Panc1 (cell line): Measurements from ENCODE around the gene BRSK1. TPM values are rescaled to one million over a fixed set of nuclear protein-coding genes. Genes with fewer than 3 reads are reported as not detected.

Experiments
- ATAC-seq: fragments of 200-7000 bp; cut with Tn5 transposase; 2 replicates; pipeline ENCODE4 v1.9.1; 2020; ENCODE audit warnings: mild to moderate bottlenecking, moderate library complexity
- BruUV-seq: library from RNA; stranded (reverse); fragments of 400-500 nt; replicated peaks from 2 replicates; lab custom pipeline; 2021; lab: Mats Ljungman, UMichigan
- CTCF ChIA-PET: fragments of 300-600 bp; sonication (Branson Sonifier 250); formaldehyde crosslinking; loops from one replicate; lab custom pipeline; 2022; ENCODE audit warnings: antibody characterized with exemption; lab: Charles Lee
- POLR2A ChIA-PET: fragments of 300-600 bp; sonication (Branson Sonifier 250); formaldehyde crosslinking; loops from one replicate; lab custom pipeline; 2022; ENCODE audit warnings: antibody characterized with exemption; lab: Charles Lee
- DNase-seq: peaks from one replicate; pipeline ENCODE4 v3.0.0-alpha.2; 2010; ENCODE audit warnings: low read depth, low spot score
- H3K27ac ChIP-seq: 2 replicates; pipeline ENCODE4 v1.5.1; 2011; ENCODE audit warnings: mild to moderate bottlenecking, low read length, inconsistent platforms
- H3K27me3 ChIP-seq: fragments of 200-500 bp; sonication (Bioruptor generic); 2 replicates; pipeline ENCODE4 v1.6.0; 2014; ENCODE audit warnings: low read length, inconsistent platforms; ENCODE audit not compliant: control insufficient read depth, insufficient read depth
- H3K36me3 ChIP-seq: fragments of 200-500 bp; sonication (Bioruptor generic); 2 replicates; pipeline ENCODE4 v1.5.1; 2014; ENCODE audit warnings: inconsistent platforms, mild to moderate bottlenecking, low read length, moderate library complexity; ENCODE audit not compliant: control insufficient read depth, insufficient read depth
- H3K4me1 ChIP-seq: 2 replicates; pipeline ENCODE4 v1.5.1; 2011; ENCODE audit warnings: inconsistent platforms, mild to moderate bottlenecking, low read length, moderate library complexity; ENCODE audit not compliant: control insufficient read depth, insufficient read depth
- H3K4me3 ChIP-seq, 2 experiments: 2 replicates each; pipeline ENCODE4 v1.5.1; 2011 to 2012; ENCODE audit warnings: low read depth in 2 of 2, low read length in 2 of 2, mild to moderate bottlenecking in 2 of 2, inconsistent platforms in 1 of 2, moderate library complexity in 1 of 2
- H3K9me3 ChIP-seq: fragments of 200-500 bp; sonication (Bioruptor generic); 2 replicates; pipeline ENCODE4 v1.5.1; 2014; ENCODE audit warnings: low read depth, mild to moderate bottlenecking, inconsistent platforms, low read length, moderate library complexity; ENCODE audit not compliant: control insufficient read depth, insufficient read depth
- CTCF ChIP-seq: fragments of 450-650 bp; IDR thresholded peaks from 2 replicates; pipeline ENCODE4 v1.5.1; 2017; ENCODE audit warnings: mild to moderate bottlenecking
- POLR2AphosphoS5 ChIP-seq: IDR thresholded peaks from 2 replicates; pipeline ENCODE4 v1.6.1; 2012; ENCODE audit warnings: mild to moderate bottlenecking, low read depth, low read length, moderate library complexity
- REST ChIP-seq, 2 experiments: IDR thresholded peaks; 2 replicates each; pipeline ENCODE4 v1.6.1; 2011 to 2012; ENCODE audit warnings: low read depth in 2 of 2, control low read depth in 1 of 2, low read length in 1 of 2, mild to moderate bottlenecking in 1 of 2, moderate library complexity in 1 of 2; ENCODE audit not compliant: insufficient read depth in 1 of 2
- SIN3A ChIP-seq: IDR thresholded peaks from 2 replicates; pipeline ENCODE4 v1.6.1; 2012; ENCODE audit warnings: low read depth, mild to moderate bottlenecking, low read length, moderate library complexity, borderline replicate concordance; ENCODE audit not compliant: insufficient read depth
- TCF7L2 ChIP-seq: IDR thresholded peaks from 2 replicates; pipeline ENCODE4 v1.6.1; 2011; ENCODE audit warnings: mild to moderate bottlenecking, low read depth, low read length, inconsistent platforms
- in situ Hi-C: cut with HindIII; loops from 2 replicates; pipeline ENCODE4 v1.10.0; 2016; ENCODE audit warnings: low sequenced_read_pairs, low pct_unique_long_range_greater_than_20kb
- intact Hi-C: fragments of 100-400 bp; cut with micrococcal nuclease; formaldehyde crosslinking; loops from one replicate; pipeline ENCODE4 v1.10.0; 2022; ENCODE audit not compliant: unreplicated experiment
- total RNA-seq: library from RNA; stranded (reverse); gene quantifications from one replicate; pipeline ENCODE4 v1.2.1, GENCODE V29; 2021; ENCODE audit not compliant: unreplicated experiment

Gene BRSK1
- total RNA-seq, 1 experiment from 2014 or later: 7.9 TPM

- ChIA-PET CTCF (no interaction called here), POLR2A (no interaction called here)
- TF ChIP-seq POLR2AphosphoS5: no peak
- TF ChIP-seq TCF7L2: no peak
- no peak for TF ChIP-seq CTCF
- no peak for TF ChIP-seq SIN3A
- TF ChIP-seq REST (IDR thresholded peaks at IDR 0.05; ENCODE audit: insufficient read depth in 1 of 2, low read depth in 2 of 2, low read length in 1 of 2): no peak
- no TSS peak for BruUV-seq
- intact Hi-C loops (no loop called here), in situ Hi-C loops (no loop called here)
- DNase-seq (no peak), ATAC-seq (no peak)
- no peak overlapping the region for H3K27ac ChIP-seq
- peaks cover 9% of the 10 kb centered on the region; the same call in 1 of the 2 replicates for H3K4me1 ChIP-seq
- H3K27me3 ChIP-seq: no peaks in the 10 kb centered on the region
- H3K36me3 ChIP-seq: peaks cover 13% of the 10 kb centered on the region; the same call in 1 of the 2 replicates
- H3K4me3 ChIP-seq: no peak overlapping the region
- H3K9me3 ChIP-seq: no peaks in the 10 kb centered on the region
These were observed 38.4 kb upstream of the BRSK1 start for GRCh38 chr19:55245236-55245904.

GRCh38 chr19:55246462-55247451 lies 37.0 kb upstream of the BRSK1 start:
- CTCF ChIA-PET: interaction anchor here (0.6 kb wide), 1 partner anchor 105 kb away, joined by 9 read pairs; no protein-coding TSS in a partner anchor
- no peak for TF ChIP-seq CTCF
- no peak for TF ChIP-seq POLR2AphosphoS5
- no peak for TF ChIP-seq TCF7L2
- no peak for TF ChIP-seq REST (IDR thresholded peaks at IDR 0.05; ENCODE audit: insufficient read depth in 1 of 2, low read depth in 2 of 2, low read length in 1 of 2)
- no peak for TF ChIP-seq SIN3A
- H3K36me3 ChIP-seq: peaks cover 5% of the 10 kb centered on the region; the same call in 1 of the 2 replicates
- H3K9me3 ChIP-seq: no peaks in the 10 kb centered on the region
- in situ Hi-C loops: no loop called here
- DNase-seq (no peak), ATAC-seq (0 out of 2 replicates have a peak, but pooled peaks have one; percentile 6)
- POLR2A ChIA-PET: no interaction called here
- no peak overlapping the region for H3K4me3 ChIP-seq
- BruUV-seq: no TSS peak
- no peaks in the 10 kb centered on the region for H3K27me3 ChIP-seq
- H3K27ac ChIP-seq: no peak overlapping the region
- intact Hi-C loops: no loop called here
- peaks cover 11% of the 10 kb centered on the region; the same call in 1 of the 2 replicates for H3K4me1 ChIP-seq
